Panc1 (cell line): ENCODE data around the gene RNF145. TPM values are rescaled to one million over a fixed set of nuclear protein-coding genes. Genes with fewer than 3 reads are reported as not detected.
"Not testable (repeated sequence)": the region's sequence is repeated elsewhere in the genome, so short reads cannot be mapped to it uniquely, and the experiment has no call there.

Experiments
- ATAC-seq: fragments of 200-7000 bp; cut with Tn5 transposase; 2 replicates; pipeline ENCODE4 v1.9.1; 2020; ENCODE audit warnings: mild to moderate bottlenecking, moderate library complexity
- BruUV-seq: library from RNA; stranded (reverse); fragments of 400-500 nt; replicated peaks from 2 replicates; lab custom pipeline; 2021; lab: Mats Ljungman, UMichigan
- CTCF ChIA-PET: fragments of 300-600 bp; sonication (Branson Sonifier 250); formaldehyde crosslinking; loops from one replicate; lab custom pipeline; 2022; ENCODE audit warnings: antibody characterized with exemption; lab: Charles Lee
- POLR2A ChIA-PET: fragments of 300-600 bp; sonication (Branson Sonifier 250); formaldehyde crosslinking; loops from one replicate; lab custom pipeline; 2022; ENCODE audit warnings: antibody characterized with exemption; lab: Charles Lee
- DNase-seq: peaks from one replicate; pipeline ENCODE4 v3.0.0-alpha.2; 2010; ENCODE audit warnings: low read depth, low spot score
- H3K27ac ChIP-seq: 2 replicates; pipeline ENCODE4 v1.5.1; 2011; ENCODE audit warnings: mild to moderate bottlenecking, low read length, inconsistent platforms
- H3K27me3 ChIP-seq: fragments of 200-500 bp; sonication (Bioruptor generic); 2 replicates; pipeline ENCODE4 v1.6.0; 2014; ENCODE audit warnings: low read length, inconsistent platforms; ENCODE audit not compliant: control insufficient read depth, insufficient read depth
- H3K36me3 ChIP-seq: fragments of 200-500 bp; sonication (Bioruptor generic); 2 replicates; pipeline ENCODE4 v1.5.1; 2014; ENCODE audit warnings: inconsistent platforms, mild to moderate bottlenecking, low read length, moderate library complexity; ENCODE audit not compliant: control insufficient read depth, insufficient read depth
- H3K4me1 ChIP-seq: 2 replicates; pipeline ENCODE4 v1.5.1; 2011; ENCODE audit warnings: inconsistent platforms, mild to moderate bottlenecking, low read length, moderate library complexity; ENCODE audit not compliant: control insufficient read depth, insufficient read depth
- H3K4me3 ChIP-seq, 2 experiments: 2 replicates each; pipeline ENCODE4 v1.5.1; 2011 to 2012; ENCODE audit warnings: low read depth in 2 of 2, low read length in 2 of 2, mild to moderate bottlenecking in 2 of 2, inconsistent platforms in 1 of 2, moderate library complexity in 1 of 2
- H3K9me3 ChIP-seq: fragments of 200-500 bp; sonication (Bioruptor generic); 2 replicates; pipeline ENCODE4 v1.5.1; 2014; ENCODE audit warnings: low read depth, mild to moderate bottlenecking, inconsistent platforms, low read length, moderate library complexity; ENCODE audit not compliant: control insufficient read depth, insufficient read depth
- CTCF ChIP-seq: fragments of 450-650 bp; IDR thresholded peaks from 2 replicates; pipeline ENCODE4 v1.5.1; 2017; ENCODE audit warnings: mild to moderate bottlenecking
- POLR2AphosphoS5 ChIP-seq: IDR thresholded peaks from 2 replicates; pipeline ENCODE4 v1.6.1; 2012; ENCODE audit warnings: mild to moderate bottlenecking, low read depth, low read length, moderate library complexity
- REST ChIP-seq, 2 experiments: IDR thresholded peaks; 2 replicates each; pipeline ENCODE4 v1.6.1; 2011 to 2012; ENCODE audit warnings: low read depth in 2 of 2, control low read depth in 1 of 2, low read length in 1 of 2, mild to moderate bottlenecking in 1 of 2, moderate library complexity in 1 of 2; ENCODE audit not compliant: insufficient read depth in 1 of 2
- SIN3A ChIP-seq: IDR thresholded peaks from 2 replicates; pipeline ENCODE4 v1.6.1; 2012; ENCODE audit warnings: low read depth, mild to moderate bottlenecking, low read length, moderate library complexity, borderline replicate concordance; ENCODE audit not compliant: insufficient read depth
- TCF7L2 ChIP-seq: IDR thresholded peaks from 2 replicates; pipeline ENCODE4 v1.6.1; 2011; ENCODE audit warnings: mild to moderate bottlenecking, low read depth, low read length, inconsistent platforms
- in situ Hi-C: cut with HindIII; loops from 2 replicates; pipeline ENCODE4 v1.10.0; 2016; ENCODE audit warnings: low sequenced_read_pairs, low pct_unique_long_range_greater_than_20kb
- intact Hi-C: fragments of 100-400 bp; cut with micrococcal nuclease; formaldehyde crosslinking; loops from one replicate; pipeline ENCODE4 v1.10.0; 2022; ENCODE audit not compliant: unreplicated experiment
- total RNA-seq: library from RNA; stranded (reverse); gene quantifications from one replicate; pipeline ENCODE4 v1.2.1, GENCODE V29; 2021; ENCODE audit not compliant: unreplicated experiment

Gene RNF145
- total RNA-seq, 1 experiment from 2014 or later = 81.8 TPM

- Histone ChIP-seq H3K4me3 (no peak overlapping the region), H3K27me3 (no peaks in the 10 kb centered on the region), H3K4me1 (no peaks in the 10 kb centered on the region), H3K36me3 (peaks cover 20% of the 10 kb centered on the region), H3K27ac (no peak overlapping the region), H3K9me3 (no peaks in the 10 kb centered on the region)
- DNase-seq = no peak
- POLR2A ChIA-PET = no interaction called here
- TF ChIP-seq CTCF (no peak), SIN3A (no peak), REST (IDR thresholded peaks at IDR 0.05; ENCODE audit: insufficient read depth in 1 of 2, low read depth in 2 of 2, low read length in 1 of 2) (no peak), POLR2AphosphoS5 (no peak), TCF7L2 (no peak)
- no TSS peak for BruUV-seq
- CTCF ChIA-PET = no interaction called here
- ATAC-seq = no peak
- intact Hi-C loops = no loop called here
- in situ Hi-C loops = no loop called here
These were observed 47.8 kb downstream of the RNF145 start for GRCh38 chr5:159161361-159162214.

- H3K4me1 ChIP-seq, H3K4me3 ChIP-seq, BruUV-seq, POLR2A ChIA-PET, H3K27ac ChIP-seq, CTCF ChIA-PET, DNase-seq, H3K9me3 ChIP-seq, H3K27me3 ChIP-seq, ATAC-seq, in situ Hi-C loops: not testable (repeated sequence)
- intact Hi-C loops = loop anchor here (5.0 to 10.0 kb wide), 2 partner anchors 109 to 826 kb away; no protein-coding TSS in a partner anchor
- peaks cover 21% of the 10 kb centered on the region for H3K36me3 ChIP-seq
These were observed 50.7 kb downstream of the RNF145 start for GRCh38 chr5:159158553-159159091.

GRCh38 chr5:159157552-159157951 lies 51.8 kb downstream of the RNF145 start:
- no peaks in the 10 kb centered on the region for H3K27me3 ChIP-seq
- TF ChIP-seq POLR2AphosphoS5 (no peak), SIN3A (no peak), REST (IDR thresholded peaks at IDR 0.05; ENCODE audit: insufficient read depth in 1 of 2, low read depth in 2 of 2, low read length in 1 of 2) (no peak), TCF7L2 (no peak), CTCF (no peak)
- DNase-seq (no peak), ATAC-seq (no peak)
- H3K27ac ChIP-seq = no peak overlapping the region
- no TSS peak for BruUV-seq
- H3K36me3 ChIP-seq = peaks cover 20% of the 10 kb centered on the region
- H3K4me1 ChIP-seq = no peaks in the 10 kb centered on the region
- CTCF ChIA-PET = interaction anchor here (0.8 to 1.0 kb wide), 2 partner anchors 12 to 160 kb away, joined by 4 to 12 read pairs; no protein-coding TSS in a partner anchor
- in situ Hi-C loops (no loop called here), intact Hi-C loops (loop anchor here (2.0 to 10.0 kb wide), 3 partner anchors 110 to 827 kb away; no protein-coding TSS in a partner anchor)
- no peaks in the 10 kb centered on the region for H3K9me3 ChIP-seq
- POLR2A ChIA-PET = no interaction called here
- no peak overlapping the region for H3K4me3 ChIP-seq
